ENCODE data around the gene L3MBTL3.
"Not testable (repeated sequence)": the region's sequence is repeated elsewhere in the genome, so short reads cannot be mapped to it uniquely, and the experiment has no call there.

L3MBTL3 gene

DNA sequence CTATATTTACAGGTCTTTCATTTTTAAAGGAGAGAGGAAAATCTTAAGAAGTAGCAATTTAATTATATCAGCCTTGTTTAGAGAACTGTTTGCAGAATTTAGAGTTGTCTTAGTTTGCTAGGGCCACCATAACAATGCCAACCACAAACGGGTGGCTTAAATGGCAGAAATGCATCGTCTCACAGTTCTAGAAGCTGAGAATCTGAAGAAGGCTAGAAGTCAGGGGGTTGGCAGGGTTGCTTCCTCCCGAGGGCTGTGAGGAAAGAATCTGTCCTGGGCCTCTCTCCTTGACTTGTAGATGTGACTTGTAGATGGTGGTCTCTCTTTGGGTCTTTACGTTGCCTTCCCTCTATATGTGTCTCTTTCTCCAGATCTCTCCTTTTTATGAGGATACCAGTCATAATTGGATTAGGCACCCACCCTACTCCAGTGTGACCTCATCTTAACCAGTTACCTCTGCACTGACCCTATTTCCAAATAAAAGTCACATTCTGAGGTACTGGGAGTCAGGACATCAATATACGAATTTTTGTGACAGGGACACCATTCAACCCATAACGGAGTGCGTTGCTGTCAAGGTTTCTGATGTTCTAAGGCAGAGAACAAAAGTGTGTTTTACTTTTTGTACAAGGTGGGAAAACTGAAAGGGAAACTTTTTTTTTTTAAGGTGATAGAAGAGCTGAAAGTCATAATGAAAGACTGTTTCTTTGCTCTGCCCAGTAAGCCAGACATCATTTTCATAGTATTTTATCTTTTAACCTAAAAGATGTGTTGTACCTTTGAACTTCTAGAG is 119.9 kb downstream of the L3MBTL3 start:
- no peak overlapping the region for H3K27ac ChIP-seq (ENCODE audit: low read depth, low read length)
- H3K36me3 ChIP-seq (ENCODE audit: control insufficient read depth, insufficient read depth, low read length), result no peaks in the 10 kb centered on the region

DNA sequence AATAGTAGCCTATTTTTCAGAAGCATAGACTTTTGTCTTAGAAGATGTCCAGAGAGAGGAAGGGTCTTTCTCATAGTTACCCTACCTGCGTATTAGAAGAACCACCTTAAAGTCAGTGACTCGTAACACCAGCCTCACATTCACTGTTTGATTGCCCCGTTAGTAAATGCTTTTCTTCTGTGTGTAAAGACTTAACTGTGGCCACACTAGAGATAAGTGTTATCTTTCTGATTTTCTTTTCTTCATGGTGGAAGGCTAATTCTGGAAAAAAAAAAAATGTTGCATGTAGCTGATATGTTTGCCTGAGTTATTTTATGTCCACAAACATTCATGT is 120.5 kb downstream of the L3MBTL3 start:
- Histone ChIP-seq H3K27ac (ENCODE audit: low read depth, low read length) (no peak overlapping the region), H3K4me3 (ENCODE audit: low read depth, low read length) (no peak overlapping the region), H3K9me3 (ENCODE audit: control insufficient read depth, insufficient read depth, low read depth, low read length) (no peaks in the 10 kb centered on the region), H3K36me3 (ENCODE audit: control insufficient read depth, insufficient read depth, low read length) (peaks cover 3% of the 10 kb centered on the region; the same call in 1 of the 2 replicates), H3K9ac (ENCODE audit: low read length) (no peak overlapping the region), H3K27me3 (ENCODE audit: control insufficient read depth, insufficient read depth, low read length) (no peaks in the 10 kb centered on the region), H3K4me1 (ENCODE audit: control insufficient read depth, insufficient read depth, low read length) (no peaks in the 10 kb centered on the region; the same call in none of the 2 replicates)

More for the DNA sequence above, 119.9 kb downstream of the L3MBTL3 start:
- Histone ChIP-seq H3K9me3 (ENCODE audit: control insufficient read depth, insufficient read depth, low read depth, low read length) (no peaks in the 10 kb centered on the region), H3K4me3 (ENCODE audit: low read depth, low read length) (no peak overlapping the region), H3K9ac (ENCODE audit: low read length) (no peak overlapping the region), H3K4me1 (ENCODE audit: control insufficient read depth, insufficient read depth, low read length) (no peaks in the 10 kb centered on the region; the same call in none of the 2 replicates), H3K27me3 (ENCODE audit: control insufficient read depth, insufficient read depth, low read length) (no peaks in the 10 kb centered on the region)

DNA sequence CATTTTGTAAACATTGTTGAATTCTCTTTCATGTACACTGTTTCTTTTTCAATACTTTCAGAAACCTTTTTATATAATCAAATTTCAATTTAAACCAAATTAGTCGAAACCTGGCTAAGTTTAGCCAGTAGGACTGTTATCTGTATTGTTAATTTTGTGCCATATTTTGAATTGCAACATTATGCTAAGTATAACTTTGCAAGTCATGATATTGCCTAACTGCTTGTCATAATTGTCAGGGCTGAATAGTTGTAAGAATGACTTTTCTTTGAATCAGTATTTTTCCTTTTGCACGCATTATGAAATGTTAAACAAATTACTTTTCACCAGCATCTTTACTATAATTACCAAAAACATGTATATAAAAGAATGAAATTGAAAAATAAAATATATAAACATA is 121.7 kb downstream of the L3MBTL3 start:
- Histone ChIP-seq H3K36me3 (ENCODE audit: control insufficient read depth, insufficient read depth, low read length) (peaks cover 7% of the 10 kb centered on the region; the same call in 1 of the 2 replicates), H3K9ac (ENCODE audit: low read length) (no peak overlapping the region), H3K4me3 (ENCODE audit: low read depth, low read length) (no peak overlapping the region), H3K9me3 (ENCODE audit: control insufficient read depth, insufficient read depth, low read depth, low read length) (no peaks in the 10 kb centered on the region), H3K4me1 (ENCODE audit: control insufficient read depth, insufficient read depth, low read length) (no peaks in the 10 kb centered on the region; the same call in none of the 2 replicates), H3K27ac (ENCODE audit: low read depth, low read length) (no peak overlapping the region), H3K27me3 (ENCODE audit: control insufficient read depth, insufficient read depth, low read length) (no peaks in the 10 kb centered on the region)

DNA sequence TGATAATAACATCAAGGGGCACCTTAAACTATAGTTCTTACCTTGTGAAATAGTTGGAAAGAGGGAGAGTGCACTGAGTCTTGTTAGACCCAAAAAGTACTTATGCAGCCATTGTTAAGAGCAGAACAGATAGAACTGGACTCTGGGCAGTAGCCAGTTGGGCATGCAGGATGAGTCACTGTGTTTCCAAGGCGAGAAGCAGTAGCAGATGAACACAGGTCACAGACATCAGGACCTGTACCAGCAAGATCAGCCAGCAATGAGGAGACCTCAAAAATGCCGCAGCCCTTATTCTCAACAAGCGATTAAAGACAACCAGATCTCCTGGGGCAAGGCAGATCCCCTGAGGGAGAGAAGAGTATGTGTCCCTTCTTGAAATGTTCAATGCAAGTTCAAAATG is 125.3 kb downstream of the L3MBTL3 start:
- no peaks in the 10 kb centered on the region; the same call in 1 of the 2 replicates for H3K4me1 ChIP-seq (ENCODE audit: control insufficient read depth, insufficient read depth, low read length)
- H3K4me3 ChIP-seq (ENCODE audit: low read depth, low read length), result no peak overlapping the region
- H3K9me3 ChIP-seq (ENCODE audit: control insufficient read depth, insufficient read depth, low read depth, low read length), result no peaks in the 10 kb centered on the region
- no peak overlapping the region for H3K9ac ChIP-seq (ENCODE audit: low read length)
- no peak overlapping the region for H3K27ac ChIP-seq (ENCODE audit: low read depth, low read length)
- peaks cover 7% of the 10 kb centered on the region; the same call in 1 of the 2 replicates for H3K36me3 ChIP-seq (ENCODE audit: control insufficient read depth, insufficient read depth, low read length)
- H3K27me3 ChIP-seq (ENCODE audit: control insufficient read depth, insufficient read depth, low read length), result no peaks in the 10 kb centered on the region

DNA sequence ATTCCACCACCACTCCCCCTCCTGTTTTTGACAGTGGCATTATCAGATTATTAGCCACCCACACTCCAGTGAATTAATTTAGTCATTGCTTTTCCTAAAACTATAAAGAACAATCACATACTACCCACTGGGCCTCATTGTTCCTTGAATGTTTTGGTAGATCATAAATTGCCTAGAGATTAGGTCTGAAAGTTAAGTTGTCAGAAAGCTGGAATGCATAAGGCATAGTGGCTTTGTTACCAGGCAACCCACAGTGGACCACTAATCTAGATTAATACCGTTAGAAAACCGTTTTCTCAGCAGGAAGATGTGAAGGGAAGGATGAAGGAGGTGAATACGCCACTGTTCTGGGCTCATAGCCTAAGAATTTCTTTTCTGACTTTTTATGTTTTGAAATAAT is 128.7 kb downstream of the L3MBTL3 start:
- H3K4me3 ChIP-seq (ENCODE audit: low read depth, low read length), result no peak overlapping the region
- no peaks in the 10 kb centered on the region for H3K4me1 ChIP-seq (ENCODE audit: control insufficient read depth, insufficient read depth, low read length)
- no peaks in the 10 kb centered on the region for H3K9me3 ChIP-seq (ENCODE audit: control insufficient read depth, insufficient read depth, low read depth, low read length)
- no peak overlapping the region for H3K9ac ChIP-seq (ENCODE audit: low read length)
- H3K36me3 ChIP-seq (ENCODE audit: control insufficient read depth, insufficient read depth, low read length), result peaks cover 7% of the 10 kb centered on the region; the same call in 1 of the 2 replicates
- H3K27me3 ChIP-seq (ENCODE audit: control insufficient read depth, insufficient read depth, low read length), result no peaks in the 10 kb centered on the region
- no peak overlapping the region for H3K27ac ChIP-seq (ENCODE audit: low read depth, low read length)

DNA sequence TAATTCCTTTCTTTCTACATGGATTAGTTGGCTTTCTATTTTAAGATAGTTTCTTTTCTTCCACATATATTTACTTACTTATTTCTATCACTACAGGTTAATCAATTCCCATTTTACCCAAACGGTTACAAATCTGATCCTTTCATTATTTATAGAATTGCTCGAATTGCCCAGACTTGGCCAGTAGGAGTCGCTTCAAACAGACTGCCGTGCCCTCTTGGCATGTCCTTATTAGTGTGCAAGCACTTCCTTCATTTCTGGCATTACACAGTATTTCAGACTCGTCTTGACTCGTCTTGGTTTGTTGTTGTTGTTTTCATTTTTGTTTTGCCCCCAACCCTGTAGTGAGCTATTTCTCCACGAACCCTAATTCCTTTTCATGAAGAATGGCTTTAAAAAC is 129.8 kb downstream of the L3MBTL3 start:
- Histone ChIP-seq H3K27ac (ENCODE audit: low read depth, low read length) (no peak overlapping the region), H3K9ac (ENCODE audit: low read length) (no peak overlapping the region), H3K9me3 (ENCODE audit: control insufficient read depth, insufficient read depth, low read depth, low read length) (no peaks in the 10 kb centered on the region), H3K4me3 (ENCODE audit: low read depth, low read length) (no peak overlapping the region), H3K36me3 (ENCODE audit: control insufficient read depth, insufficient read depth, low read length) (peaks cover 7% of the 10 kb centered on the region; the same call in 1 of the 2 replicates), H3K4me1 (ENCODE audit: control insufficient read depth, insufficient read depth, low read length) (peaks cover 6% of the 10 kb centered on the region; the same call in 1 of the 2 replicates), H3K27me3 (ENCODE audit: control insufficient read depth, insufficient read depth, low read length) (no peaks in the 10 kb centered on the region)

DNA sequence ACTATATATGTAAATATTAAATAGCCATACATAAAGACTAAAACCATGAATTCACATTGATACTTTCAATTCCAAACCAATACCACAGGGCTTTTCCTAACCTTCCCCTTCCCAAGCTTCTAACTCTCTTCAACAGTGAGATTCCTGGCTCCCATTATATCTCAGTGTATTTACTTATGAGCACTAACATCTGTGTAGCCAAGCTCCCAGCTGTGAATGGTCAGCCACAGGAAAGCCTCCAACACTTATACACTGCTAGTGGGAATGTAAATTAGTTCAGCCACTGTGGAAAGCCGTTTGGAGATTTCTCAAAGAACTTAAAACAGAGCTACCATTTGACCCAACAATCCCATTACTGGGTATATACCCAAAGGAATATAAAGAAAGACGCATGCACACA is 130.6 kb downstream of the L3MBTL3 start:
- H3K27ac ChIP-seq (ENCODE audit: low read depth, low read length); H3K4me3 ChIP-seq (ENCODE audit: low read depth, low read length); H3K9ac ChIP-seq (ENCODE audit: low read length); H3K36me3 ChIP-seq (ENCODE audit: control insufficient read depth, insufficient read depth, low read length); H3K9me3 ChIP-seq (ENCODE audit: control insufficient read depth, insufficient read depth, low read depth, low read length); H3K4me1 ChIP-seq (ENCODE audit: control insufficient read depth, insufficient read depth, low read length); H3K27me3 ChIP-seq (ENCODE audit: control insufficient read depth, insufficient read depth, low read length): not testable (repeated sequence)

DNA sequence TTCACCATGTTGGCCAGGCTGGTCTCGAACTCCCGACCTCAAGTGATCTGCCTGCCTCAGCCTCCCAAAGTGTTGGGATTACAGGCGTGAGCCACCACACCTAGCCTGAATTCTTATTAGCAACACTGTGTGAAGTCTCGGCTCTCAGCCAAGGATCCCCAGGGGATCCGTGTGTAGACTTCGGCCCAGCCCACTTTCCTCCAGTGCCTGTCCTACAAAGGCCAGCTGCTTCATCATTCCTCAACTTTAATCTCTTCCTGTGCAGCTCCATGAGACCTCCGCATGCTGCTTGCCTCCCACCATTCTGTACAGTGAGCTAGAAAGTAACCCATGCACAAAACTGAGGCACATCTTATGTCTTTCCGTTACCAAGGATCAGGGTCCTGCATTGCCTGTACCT is 132.5 kb downstream of the L3MBTL3 start:
- Histone ChIP-seq H3K4me1 (ENCODE audit: control insufficient read depth, insufficient read depth, low read length) (peaks cover 6% of the 10 kb centered on the region; the same call in 1 of the 2 replicates), H3K9me3 (ENCODE audit: control insufficient read depth, insufficient read depth, low read depth, low read length) (no peaks in the 10 kb centered on the region), H3K27ac (ENCODE audit: low read depth, low read length) (no peak overlapping the region), H3K27me3 (ENCODE audit: control insufficient read depth, insufficient read depth, low read length) (no peaks in the 10 kb centered on the region), H3K36me3 (ENCODE audit: control insufficient read depth, insufficient read depth, low read length) (no peaks in the 10 kb centered on the region; the same call in 1 of the 2 replicates), H3K9ac (ENCODE audit: low read length) (no peak overlapping the region), H3K4me3 (ENCODE audit: low read depth, low read length) (no peak overlapping the region)

DNA sequence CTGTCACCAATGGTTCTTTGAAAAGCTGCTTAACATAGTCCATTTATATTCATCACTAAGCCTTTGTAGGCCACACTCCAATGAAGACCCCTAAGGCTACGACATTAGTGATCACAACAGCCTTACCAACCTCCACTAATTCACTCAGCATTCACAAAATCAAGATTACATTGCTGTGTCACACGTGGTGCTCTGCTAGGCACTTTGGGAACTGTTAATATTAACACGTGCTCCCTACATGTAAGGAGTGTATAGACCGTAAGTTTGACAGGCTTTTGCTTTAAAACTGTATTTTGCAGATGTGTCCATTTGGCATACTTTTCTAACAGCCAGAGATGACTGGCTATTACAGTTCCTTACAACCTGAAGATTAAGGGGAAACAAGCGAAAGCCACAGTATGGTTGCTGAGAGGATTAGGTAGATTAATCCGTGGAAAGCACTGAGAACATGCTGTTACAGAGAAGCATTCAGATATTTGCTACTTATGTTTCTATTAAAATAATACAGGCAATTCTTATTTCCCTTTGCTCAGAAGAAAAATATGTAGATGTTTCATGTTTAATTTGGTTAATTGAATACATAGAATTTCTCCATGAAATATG is 134.6 kb downstream of the L3MBTL3 start:
- H3K9me3 ChIP-seq (ENCODE audit: control insufficient read depth, insufficient read depth, low read depth, low read length), result no peaks in the 10 kb centered on the region
- H3K27ac ChIP-seq (ENCODE audit: low read depth, low read length), result no peak overlapping the region
- H3K36me3 ChIP-seq (ENCODE audit: control insufficient read depth, insufficient read depth, low read length), result no peaks in the 10 kb centered on the region; the same call in 1 of the 2 replicates
- H3K27me3 ChIP-seq (ENCODE audit: control insufficient read depth, insufficient read depth, low read length), result no peaks in the 10 kb centered on the region
- no peak overlapping the region for H3K4me3 ChIP-seq (ENCODE audit: low read depth, low read length)
- H3K4me1 ChIP-seq (ENCODE audit: control insufficient read depth, insufficient read depth, low read length), result peaks cover 6% of the 10 kb centered on the region; the same call in 1 of the 2 replicates
- no peak overlapping the region for H3K9ac ChIP-seq (ENCODE audit: low read length)

DNA sequence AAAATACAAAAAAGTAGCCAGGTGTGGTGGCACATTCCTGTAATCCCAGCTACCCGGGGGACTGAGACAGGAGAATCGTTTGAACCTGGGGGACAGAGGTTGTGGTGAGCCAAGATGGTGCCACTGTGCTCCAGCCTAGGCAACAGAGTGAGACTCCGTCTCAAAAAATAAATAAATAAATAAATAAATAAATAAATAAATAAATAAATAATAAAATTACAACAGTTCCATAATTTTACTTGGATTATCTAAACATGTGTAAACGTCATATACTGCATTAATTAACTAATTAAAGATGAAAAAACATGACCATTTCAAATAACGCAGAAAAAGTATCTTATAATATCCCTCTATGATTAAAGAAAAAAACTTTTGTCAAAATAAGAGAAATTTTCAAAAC is 138.5 kb downstream of the L3MBTL3 start:
- no peak overlapping the region for H3K27ac ChIP-seq (ENCODE audit: low read depth, low read length)
- no peak overlapping the region for H3K9ac ChIP-seq (ENCODE audit: low read length)
- H3K4me1 ChIP-seq (ENCODE audit: control insufficient read depth, insufficient read depth, low read length), result peaks cover 6% of the 10 kb centered on the region; the same call in 1 of the 2 replicates
- H3K36me3 ChIP-seq (ENCODE audit: control insufficient read depth, insufficient read depth, low read length), result no peaks in the 10 kb centered on the region
- peaks cover 9% of the 10 kb centered on the region for H3K9me3 ChIP-seq (ENCODE audit: control insufficient read depth, insufficient read depth, low read depth, low read length)
- H3K4me3 ChIP-seq (ENCODE audit: low read depth, low read length), result no peak overlapping the region
- no peaks in the 10 kb centered on the region for H3K27me3 ChIP-seq (ENCODE audit: control insufficient read depth, insufficient read depth, low read length)

DNA sequence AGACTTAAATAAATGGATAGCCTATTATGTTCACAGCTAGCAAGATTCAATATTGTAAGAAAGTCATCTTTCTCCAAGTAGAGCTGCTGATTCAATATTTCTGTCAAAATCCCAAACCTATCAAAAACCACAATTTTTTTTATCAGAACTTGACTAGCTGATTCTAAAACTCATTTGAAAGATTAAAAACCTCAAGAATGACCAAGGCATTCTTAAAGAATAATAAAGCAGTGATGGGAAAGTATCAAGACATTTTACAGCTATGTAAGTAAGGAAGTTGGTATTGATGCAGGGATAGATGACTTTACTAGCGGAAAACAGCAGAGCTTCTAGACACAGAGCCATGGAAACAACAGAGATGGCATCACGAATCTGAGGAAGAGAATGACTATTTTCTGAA is 139.7 kb downstream of the L3MBTL3 start:
- no peak overlapping the region for H3K4me3 ChIP-seq (ENCODE audit: low read depth, low read length)
- no peaks in the 10 kb centered on the region for H3K27me3 ChIP-seq (ENCODE audit: control insufficient read depth, insufficient read depth, low read length)
- H3K27ac ChIP-seq (ENCODE audit: low read depth, low read length), result no peak overlapping the region
- H3K36me3 ChIP-seq (ENCODE audit: control insufficient read depth, insufficient read depth, low read length), result no peaks in the 10 kb centered on the region
- no peak overlapping the region for H3K9ac ChIP-seq (ENCODE audit: low read length)
- H3K9me3 ChIP-seq (ENCODE audit: control insufficient read depth, insufficient read depth, low read depth, low read length), result peaks cover 9% of the 10 kb centered on the region
- 0 out of 2 replicates have a peak, but pooled peaks cover 1% of the 10 kb centered on the region for H3K4me1 ChIP-seq (ENCODE audit: control insufficient read depth, insufficient read depth, low read length)

All from HUES6 (cell line).